Measurements from ENCODE around the gene CCR4.
"Not testable (repeated sequence)": the region's sequence is repeated elsewhere in the genome, so short reads cannot be mapped to it uniquely, and the experiment has no call there.

Gene CCR4

DNA sequence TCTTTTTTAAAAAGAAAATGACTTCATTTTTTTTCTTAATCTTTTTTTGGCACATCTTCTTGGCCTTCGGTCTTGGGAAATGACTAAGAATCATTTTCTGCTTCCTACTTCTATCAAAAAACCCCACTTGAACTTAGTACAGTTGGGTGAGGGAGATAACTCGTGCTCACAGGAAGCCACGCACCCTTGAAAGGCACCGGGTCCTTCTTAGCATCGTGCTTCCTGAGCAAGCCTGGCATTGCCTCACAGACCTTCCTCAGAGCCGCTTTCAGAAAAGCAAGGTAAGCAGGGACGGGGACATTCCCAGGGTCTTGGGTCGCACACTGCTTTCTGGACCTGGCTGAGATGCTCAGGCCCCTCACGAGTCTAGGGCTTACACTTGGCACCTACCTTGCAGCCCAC, at the start of gene CCR4:
Gene CCR4 (plus strand): TSS at position 235 of the 402 bp plus-strand sequence. CDS start 1,779 bp downstream, outside the sequence.
- no peak for DNase-seq

DNA sequence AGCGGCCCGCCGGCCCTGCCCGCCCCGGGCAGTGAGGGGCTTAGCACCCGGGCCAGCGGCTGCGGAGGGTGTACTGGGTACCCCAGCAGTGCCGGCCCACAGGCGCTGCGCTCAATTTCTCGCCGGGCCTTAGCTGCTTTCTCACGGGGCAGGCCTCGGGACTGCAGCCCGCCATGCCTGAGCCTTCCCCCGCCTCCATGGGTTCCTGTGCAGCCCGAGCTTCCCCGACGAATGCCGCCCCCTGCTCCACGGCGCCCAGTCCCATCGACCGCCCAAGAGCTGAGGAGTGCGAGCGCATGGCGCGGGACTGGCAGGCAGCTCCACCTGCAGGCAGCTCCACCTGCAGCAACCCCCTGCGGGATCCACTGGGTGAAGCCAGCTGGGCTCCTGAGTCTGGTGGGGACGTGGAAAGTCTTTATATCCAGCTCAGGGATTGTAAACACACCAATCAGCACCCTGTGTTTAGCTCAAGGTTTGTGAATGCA, 48.5 kb upstream of the CCR4 start:
- not testable (repeated sequence) for DNase-seq

DNA sequence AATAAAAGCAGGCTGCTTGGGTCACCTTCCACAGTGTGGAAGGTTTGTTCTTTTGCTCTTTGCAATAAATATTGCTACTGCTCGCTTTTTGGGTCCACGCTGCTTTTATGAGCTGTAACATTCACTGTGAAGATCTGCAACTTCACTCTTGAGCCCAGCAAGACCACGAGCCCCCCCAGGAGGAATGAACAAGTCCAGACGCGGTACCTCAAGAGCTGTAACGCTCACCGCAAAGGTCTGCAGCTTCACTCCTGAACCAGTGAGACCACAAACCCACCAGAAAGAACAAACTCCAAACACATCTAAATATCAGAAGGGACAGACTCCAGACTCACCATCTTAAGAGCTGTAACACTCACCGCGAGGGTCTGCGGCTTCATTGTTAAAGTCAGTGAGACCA, 47.5 kb upstream of the CCR4 start:
- DNase-seq = no peak

DNA sequence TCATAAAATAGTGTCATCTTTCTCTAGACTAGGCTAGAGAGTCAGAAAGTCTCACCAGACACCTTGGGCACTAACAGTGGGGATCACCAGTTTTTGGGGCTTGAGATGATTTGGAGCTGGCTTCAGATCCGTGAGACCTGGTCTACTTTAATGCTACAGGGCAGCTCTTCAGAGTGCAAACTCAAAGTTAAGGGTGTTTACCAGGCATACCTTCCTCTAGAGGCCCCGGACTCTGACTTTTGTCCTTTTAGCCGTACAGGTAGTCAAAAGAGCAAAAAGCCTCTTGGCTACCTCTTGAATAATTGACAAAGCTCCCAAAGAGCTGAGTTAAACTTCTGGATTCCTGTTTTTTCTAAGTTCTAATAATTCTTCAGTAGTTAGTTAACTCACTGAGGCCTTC, 41.4 kb upstream of the CCR4 start:
- DNase-seq = no peak

DNA sequence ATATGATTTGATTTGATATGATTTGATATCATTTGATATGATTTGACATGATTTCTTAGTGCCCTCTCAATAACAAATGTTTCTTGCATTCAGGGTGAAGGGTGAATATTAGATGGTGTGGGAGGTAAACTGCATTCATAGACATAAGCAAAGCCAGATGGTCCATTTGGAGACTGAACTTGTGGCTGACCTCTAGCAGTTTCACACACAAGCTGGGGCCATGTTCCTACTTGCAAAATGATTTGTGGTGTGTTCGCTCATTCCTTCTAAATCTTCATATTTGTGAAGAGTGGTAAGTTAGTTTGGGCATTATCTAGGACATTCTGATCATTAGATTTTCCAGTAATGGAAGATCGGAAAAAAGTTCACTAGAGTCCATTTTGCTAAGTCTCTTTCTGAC, 40.5 kb upstream of the CCR4 start:
- no peak for DNase-seq

DNA sequence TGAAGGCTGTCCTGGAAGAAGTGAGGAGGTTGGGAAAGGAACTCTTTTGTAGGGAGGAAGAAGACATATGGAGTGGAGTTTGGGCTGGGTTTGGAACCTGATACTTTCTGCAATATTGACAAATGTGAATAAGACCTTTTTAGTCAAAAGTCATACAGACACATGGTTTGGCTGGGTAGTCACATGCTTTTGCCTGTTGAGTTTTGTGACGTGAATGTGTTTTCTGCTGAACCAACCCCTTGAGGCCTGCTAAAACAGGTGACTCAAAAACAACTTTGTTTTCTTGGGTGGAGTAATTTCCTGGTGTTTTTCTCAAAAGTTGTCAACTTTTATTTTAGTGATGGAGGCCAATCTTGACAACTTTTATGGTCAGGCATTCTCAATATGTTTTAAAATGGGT, 39.4 kb upstream of the CCR4 start:
- DNase-seq = no peak

DNA sequence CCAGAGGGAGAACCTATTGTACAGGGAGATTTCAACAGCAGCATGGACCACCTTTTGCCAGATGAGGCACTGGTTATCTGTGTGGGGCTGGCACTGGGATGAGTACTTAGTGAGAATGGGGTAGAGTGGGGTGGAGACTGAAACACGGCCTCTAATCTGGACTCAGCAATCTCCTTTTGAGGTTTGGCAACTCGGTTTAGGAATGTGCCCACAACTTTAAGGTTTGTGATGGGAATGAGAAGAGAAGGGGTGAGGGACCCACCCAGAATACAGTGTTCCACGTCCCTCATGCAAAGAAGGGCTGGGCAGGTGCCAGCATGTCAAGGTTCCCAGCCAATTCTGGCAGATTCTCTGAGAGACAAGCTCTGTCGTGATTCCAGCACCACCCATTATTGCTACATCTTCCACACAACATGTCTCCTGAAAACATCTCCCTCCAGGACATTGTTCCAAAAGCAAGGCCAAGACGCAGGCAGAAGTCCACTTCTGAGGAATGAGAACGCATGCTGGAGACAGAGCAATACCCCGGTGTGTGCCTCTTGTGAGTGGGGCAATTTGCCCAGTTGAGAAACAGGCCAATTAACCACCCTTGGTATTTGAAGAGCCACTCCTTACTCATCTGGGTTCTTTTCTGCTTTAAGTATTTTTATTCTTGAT, 37.5 kb upstream of the CCR4 start:
- no peak for DNase-seq

DNA sequence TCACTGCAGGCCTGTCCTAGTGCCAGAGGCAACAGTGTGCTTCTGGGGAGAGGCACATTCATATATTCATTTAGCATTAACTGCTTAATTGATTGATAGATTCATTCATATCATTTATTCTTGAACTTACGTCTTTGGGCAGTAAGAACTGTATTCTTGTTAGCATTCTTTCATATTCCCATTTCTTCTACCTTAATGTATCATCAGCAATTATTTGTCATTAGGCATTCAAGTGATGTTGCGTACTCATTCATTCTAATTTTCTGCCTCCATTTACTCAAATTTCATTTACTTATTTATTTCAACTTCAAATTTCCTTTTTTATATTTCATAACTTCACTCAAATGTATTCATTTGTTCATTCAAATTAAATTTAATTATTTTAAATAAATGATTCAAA, 31.5 kb upstream of the CCR4 start:
- DNase-seq = no peak

DNA sequence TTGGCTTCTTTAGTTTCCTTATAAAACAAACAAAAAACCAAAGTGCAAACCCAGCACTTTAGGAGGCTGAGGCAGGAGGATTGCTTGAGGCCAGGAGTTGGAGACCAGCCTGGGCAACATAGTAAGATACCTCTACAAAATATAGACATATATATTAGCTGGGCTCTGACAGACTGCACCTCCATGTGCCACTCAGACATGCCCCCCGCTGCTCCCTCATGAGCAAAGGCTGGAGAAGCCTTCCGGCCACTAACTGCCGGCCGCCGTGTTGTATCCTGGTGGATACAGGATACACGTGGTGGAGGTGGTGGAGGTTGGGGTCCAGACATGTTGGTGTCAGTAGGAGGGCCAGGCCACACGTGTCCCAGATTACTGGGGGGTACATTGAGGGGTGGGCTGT, 29.4 kb upstream of the CCR4 start:
- no peak for DNase-seq

DNA sequence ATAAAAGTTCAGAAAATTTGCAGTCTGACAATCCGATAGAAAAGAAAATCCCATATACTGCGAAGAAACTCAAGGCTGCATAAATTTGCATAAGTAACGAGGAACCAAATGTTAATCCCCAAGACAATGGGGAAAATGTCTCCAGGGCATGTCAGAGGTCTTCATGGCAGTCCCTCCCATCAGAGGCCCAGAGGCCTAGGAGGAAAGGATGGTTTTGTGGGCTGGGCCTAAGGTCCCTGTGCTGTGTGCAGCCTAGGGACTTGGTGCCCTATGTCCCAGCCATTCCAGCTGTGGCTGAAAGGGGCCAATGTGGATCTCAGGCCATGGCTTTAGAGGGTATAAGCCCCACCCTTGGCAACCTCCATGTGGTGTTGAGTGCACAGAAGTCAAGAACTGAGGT, 21.3 kb upstream of the CCR4 start:
- DNase-seq = no peak

DNA sequence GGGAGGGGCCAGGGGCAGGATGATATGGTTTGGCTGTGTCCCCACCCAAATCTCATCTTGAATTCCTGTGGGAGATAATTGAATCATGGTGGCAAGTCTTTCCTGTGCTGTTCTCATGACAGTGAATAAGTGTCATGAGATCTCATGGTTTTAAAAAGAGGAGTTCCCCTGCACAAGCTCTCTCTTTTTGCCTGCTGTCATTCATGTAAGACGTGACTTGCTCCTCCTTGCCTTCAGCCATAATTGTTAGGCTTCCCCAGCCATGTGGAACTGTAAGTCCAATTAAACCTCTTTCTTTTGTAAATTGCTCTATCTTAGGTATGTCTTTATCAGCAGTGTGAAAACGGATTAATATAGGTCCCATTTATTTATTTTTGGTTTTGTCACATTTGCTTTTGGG, 20.2 kb upstream of the CCR4 start:
- DNase-seq = not testable (repeated sequence)

DNA sequence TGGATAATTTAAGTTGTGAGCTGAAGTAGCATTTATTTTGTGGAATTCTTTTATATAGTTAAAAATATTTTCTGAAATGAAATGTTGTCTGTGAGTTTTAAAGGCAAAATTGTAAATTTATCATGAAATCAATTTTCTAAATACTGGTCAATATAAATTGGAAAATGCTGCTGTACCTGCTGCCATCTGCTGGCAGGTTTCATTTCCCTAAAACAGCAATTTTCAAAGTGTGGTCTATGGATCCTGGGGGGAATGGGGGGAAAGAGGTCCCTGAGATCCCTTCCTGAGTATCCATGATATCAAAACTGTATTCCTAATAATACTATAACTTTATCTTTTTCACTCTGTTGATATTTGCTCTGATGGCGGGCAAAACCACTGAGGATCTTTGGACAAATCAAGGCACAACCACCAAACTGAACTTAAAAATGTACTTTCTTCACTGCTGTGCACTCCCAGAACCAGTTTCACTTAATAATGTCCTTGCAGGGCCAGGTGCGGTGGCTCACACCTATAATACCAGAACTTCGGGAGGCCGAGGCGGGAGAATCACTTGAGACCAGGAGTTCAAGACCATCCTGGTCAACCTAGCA, 17.2 kb upstream of the CCR4 start:
- peak in 1 of 2 experiments; percentile 29 for DNase-seq

DNA sequence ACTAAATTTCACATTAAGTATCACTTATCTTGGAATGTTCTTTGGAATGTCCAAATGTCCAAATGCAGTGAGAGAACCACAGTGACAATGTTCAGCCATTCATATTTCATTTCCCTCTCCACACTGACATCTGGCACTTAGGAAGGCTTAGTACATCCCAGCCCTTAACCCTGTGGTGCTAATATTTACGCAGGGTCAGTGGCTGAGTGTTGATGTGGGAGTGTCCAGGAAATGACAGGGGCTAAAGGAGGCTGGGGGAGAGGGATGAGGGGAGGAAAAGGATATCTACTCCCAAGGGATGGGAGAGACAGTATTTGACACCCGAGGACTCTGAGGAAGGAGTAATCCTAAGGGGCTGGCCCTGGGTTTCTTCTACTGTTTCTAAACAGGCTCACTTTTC, 14.1 kb upstream of the CCR4 start:
- no peak for DNase-seq

DNA sequence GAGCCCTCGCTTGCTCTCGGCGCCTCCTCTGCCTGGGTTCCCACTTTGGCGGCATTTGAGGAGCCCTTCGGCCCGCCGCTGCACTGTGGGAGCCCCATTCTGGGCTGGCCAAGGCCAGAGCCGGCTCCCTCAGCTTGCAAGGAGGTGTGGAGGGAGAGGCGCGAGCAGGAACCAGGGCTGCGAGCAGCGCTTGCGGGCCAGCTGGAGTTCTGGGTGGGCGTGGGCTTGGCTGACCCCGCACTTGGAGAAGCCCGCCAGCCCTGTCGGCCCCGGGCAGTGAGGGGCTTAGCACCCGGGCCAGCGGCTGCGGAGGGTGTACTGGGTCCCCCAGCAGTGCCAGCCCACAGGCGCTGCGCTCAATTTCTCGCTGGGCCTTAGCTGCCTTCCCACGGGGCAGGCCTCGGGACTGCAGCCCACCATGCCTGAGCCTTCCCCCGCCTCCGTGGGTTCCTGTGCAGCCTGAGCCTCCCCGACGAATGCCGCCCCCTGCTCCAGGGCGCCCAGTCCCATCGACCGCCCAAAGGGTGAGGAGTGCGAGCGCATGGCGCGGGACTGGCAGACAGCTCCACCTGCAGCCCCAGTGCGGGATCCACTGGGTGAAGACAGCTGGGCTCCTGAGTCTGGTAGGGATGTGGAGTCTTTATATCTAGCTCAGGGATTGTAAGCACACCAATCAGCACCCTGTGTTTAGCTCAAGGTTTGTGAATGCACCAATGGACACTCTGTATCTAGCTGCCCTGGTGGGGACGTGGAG, 11.7 kb upstream of the CCR4 start:
- DNase-seq = not testable (repeated sequence)

DNA sequence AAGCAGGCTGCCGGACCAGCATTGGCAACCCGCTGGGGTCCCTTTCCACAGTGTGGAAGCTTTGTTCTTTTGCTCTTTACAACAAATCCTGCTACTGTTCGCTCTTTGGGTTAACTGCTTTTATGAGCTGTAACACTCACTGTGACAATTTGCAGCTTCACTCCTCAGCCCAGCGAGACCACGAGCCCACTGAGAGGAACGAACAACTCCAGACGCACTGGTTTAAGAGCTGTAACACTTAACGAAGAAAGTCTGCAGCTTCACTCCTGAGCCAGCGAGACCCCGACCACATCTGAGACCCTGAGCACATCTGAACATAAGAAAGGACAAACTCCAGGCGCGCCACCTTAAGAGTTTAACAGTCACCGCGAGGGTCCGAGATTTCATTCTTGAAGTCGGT, 10.7 kb upstream of the CCR4 start:
- DNase-seq = no peak

DNA sequence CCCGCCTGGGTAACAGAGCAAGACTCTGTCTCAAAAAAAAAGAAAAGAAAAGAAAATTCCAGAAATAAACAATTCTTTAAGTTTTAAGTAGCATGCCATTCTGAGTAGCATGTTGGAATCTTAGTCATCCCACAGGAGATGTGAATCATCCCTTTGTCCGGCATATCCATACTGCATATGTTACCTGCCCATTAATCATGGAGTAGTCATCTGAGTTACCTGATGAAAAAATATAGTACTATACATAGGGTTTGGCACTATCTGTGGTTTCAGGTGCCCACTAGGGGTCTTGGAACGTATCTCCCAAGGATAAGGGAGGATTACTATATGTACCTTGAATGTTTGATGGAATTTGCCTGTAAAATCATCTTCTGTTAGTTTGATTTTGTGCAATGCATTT, 6.3 kb upstream of the CCR4 start:
- DNase-seq = peak; percentile 9 to 14

DNA sequence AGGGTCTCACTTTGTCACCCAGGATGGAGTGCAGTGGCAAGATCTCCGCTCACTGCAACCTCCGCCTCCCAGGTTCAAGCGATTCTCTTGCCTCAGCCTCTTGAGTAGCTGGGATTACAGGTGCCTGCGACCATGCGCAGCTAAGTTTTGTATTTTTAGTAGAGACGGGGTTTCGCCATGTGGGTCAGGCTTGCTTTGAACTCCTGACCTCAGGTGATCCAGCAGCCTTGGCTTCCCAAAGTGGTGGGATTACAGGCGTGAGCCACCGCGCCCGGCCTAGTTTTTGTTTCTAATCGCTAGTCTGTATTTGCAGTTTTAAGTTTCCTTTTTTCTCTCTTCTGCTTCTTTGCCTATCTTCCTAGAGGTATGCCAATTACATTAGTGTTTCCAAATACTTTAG, 5.8 kb upstream of the CCR4 start:
- DNase-seq = not testable (repeated sequence)

DNA sequence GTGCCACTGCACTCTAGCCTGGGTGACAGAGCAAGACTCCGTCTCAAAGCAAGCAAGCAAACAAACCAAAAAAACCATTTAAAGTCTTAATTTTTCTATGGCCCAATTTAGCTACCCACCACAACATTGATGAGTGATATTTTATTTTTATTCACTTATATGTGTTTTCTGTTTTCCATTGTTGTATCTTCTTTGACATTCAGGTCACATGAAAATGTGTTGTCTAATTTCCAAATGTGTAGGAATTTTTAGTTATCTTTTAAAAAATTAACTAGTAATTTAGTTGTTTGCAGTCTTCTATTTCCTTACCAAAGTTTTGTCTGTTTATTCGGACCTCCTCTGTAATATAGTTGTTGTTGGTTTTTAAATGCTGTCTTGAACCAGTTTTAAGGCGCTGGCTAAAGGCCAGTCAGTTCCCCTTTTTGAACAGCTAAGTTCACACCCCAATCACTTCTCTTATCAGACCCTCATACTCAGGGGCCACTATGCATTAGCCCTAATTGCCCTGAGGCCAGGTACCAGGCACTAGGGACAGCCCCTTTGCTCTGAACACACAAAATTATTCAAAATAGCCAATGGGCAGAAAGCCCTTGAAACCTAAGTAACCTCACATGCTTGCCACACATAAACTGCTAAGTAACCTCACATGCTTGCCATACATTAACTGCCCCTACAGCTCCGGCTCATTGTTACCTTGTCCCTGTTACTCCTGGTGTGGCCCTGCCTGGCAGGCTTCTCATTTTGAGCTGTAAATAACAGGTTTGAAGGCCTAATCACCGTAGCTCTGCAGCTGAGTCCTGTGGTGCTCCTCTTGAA, 4.3 kb upstream of the CCR4 start:
- peak; percentile 35 to 41 for DNase-seq

DNA sequence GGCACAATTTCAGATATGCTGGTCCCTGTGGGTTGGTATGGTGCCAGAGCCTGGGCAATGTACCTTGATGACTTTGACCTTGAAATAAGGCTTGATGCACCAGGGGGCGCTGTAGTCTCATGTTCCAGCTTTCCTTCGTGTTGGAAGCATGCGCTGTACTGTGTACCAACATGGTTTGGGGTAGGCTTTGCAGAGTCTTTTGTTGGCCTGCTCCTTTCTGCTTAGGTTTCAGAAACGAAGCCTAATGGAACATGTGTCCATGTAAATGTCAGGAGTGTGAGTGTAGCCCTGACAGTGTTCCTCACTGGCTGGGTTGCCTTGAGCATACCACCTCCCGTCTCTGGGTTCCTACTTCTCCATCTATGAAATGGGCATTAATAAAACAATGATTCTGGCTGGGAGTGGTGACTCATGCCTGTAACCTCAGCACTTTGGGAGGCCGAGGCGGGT, 3.6 kb upstream of the CCR4 start:
- DNase-seq = peak; percentile 84 to 93

DNA sequence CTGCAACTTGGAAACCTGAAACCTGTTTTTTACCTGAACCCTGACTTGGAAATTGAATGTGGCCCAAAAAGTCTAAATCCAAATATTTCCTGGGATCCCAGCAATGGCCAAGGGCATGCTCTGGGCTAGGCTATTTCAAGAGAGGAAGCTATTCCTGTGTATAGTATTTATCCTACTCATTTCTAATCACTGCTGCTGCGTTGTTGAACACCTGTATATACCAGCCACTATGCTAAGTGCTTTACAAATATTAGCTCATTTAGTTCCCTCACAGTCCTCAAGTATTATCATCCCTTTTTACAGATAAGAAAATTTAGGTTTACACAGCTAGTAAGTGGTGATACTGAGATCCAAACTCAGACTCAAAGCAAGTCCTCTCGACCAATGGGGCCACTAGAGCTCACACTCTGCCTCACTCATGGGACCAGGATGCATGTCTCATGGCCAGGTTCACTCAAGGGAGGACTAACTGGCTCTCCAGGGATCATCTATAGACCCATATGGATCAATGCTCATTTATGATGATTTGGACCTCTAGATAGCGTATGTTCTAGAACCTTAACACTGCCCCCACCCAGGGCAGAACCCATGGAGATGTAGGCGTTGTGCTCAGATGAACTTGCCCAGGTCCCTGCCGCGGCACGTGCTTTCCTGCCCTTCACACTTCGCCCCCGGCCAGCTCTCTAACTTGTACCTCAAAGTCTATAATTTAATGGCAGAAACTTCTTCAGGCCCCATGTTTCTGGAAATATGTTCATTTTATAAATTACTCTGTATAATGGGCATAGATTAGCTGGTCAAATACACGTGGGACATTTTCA, 2.6 kb upstream of the CCR4 start:
- DNase-seq = no peak

DNA sequence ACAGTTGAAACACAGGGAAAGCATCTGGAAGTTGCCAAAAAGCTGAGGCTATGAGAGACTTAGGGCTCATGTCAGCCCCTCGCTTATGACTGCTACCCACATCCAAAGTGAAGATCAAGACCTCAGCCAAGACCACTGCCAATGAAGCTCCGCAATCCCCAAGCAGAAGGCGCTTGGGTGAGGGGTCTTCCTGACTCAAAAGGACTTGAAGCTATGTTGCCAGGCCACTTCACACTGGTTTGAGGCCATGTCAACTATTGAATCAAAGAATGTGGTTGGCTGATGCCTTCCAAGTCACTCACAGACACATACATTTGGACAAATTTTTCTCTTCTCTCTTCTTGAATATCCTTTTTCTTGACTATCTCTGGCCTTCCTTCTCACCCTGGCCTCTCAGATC, 928 bp upstream of the CCR4 start:
- no peak for DNase-seq

DNA sequence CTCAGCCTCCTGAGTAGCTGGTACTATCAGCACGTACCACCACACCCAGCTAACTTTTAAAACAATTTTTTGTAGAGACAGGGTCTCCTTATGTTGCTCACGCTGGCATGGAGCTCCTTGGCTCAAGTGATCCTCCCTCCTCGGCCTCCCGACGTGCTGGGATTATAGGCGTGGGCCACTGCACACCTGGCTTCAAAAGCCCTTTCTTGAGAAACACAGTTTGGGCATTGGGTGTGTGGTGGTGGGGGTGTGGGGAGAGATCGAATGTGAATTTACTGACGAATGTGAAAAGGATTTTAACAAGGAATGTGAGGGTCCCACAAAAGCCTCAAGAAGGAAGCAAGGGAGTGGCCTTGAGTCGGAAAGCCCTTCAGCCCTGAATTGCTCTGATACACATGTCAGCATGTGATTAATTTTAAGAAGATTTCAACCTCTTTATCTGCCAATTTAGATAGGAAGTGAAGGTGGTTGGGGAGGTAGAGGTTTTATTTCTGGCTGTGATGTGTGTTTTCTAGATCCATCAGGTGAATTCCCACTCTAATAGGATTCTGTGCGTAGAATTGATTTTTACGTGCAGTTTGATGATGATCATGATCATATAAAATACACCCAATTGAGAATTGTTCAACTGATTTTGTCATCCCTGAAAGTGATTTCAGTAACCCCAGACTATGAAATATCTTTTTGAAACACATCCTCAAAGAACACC, 1.1 kb downstream of the CCR4 start:
- no peak for DNase-seq

Measured in NCI-H526 (cell line).